ENCODE measurements around the gene ADGRG6. TPM values are rescaled to one million over a fixed set of nuclear protein-coding genes. Genes with fewer than 3 reads are reported as not detected.

ADGRG6 gene
- total and polyA plus RNA-seq, 9 of the 15 experiments (the other 6 are each of a cell fraction or from before 2014, with no cell fraction given) = under 0.01 to 0.11 (median 0.05) TPM; not detected in 5

DNA sequence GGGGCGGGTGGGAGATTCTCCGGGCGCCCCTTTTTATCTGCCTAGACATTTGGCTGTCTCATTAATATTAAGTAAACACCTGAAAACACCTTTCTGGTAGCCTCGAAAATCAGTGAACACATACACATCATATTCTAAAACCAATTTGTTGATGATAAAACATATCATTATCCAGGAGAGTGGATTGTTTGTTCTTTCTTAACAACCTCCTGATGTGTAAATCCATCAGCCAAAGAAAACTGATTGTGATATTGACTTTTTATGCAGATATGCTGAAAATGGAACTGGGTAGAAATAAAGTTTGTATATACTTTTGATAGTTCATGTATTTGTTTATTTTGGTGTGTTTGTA lies 75.7 kb downstream of the ADGRG6 start:
- Histone ChIP-seq H3K4me1 (replicated peaks in 1 of 2; ENCODE audit: control insufficient read depth in 2 of 2, insufficient read depth in 2 of 2, low read length in 2 of 2) (no peaks in the 10 kb centered on the region; a peak in 1 of 5 replicates), H4K20me1 (replicated peaks; ENCODE audit: control insufficient read depth, insufficient read depth, low read length) (no peaks in the 10 kb centered on the region), H3K27me3 (ENCODE audit: control insufficient read depth in 2 of 2, insufficient read depth in 2 of 2, low read length in 2 of 2) (no peaks in the 10 kb centered on the region), H3K4me3 (no peak overlapping the region), H2AFZ (ENCODE audit: low read depth, low read length) (no peak overlapping the region), H3K36me3 (ENCODE audit: control insufficient read depth, insufficient read depth, low read length) (no peaks in the 10 kb centered on the region), H3K27ac (ENCODE audit: extremely low read depth, low read depth, low read length) (no peak overlapping the region), H3K9me3 (replicated peaks; ENCODE audit: control insufficient read depth, insufficient read depth, low read depth, low read length) (no peaks in the 10 kb centered on the region), H3K9me1 (ENCODE audit: control insufficient read depth, insufficient read depth, low read length) (no peaks in the 10 kb centered on the region), H3K79me2 (ENCODE audit: control insufficient read depth, insufficient read depth, low read length) (no peaks in the 10 kb centered on the region), H3K4me2 (ENCODE audit: insufficient read depth, low read length) (no peak overlapping the region), H3K9ac (ENCODE audit: insufficient read depth in 1 of 2, low read depth in 2 of 2, low read length in 2 of 2) (no peak overlapping the region)
- BruUV-seq (replicated peaks) = no TSS peak
- FAIRE-seq (no peak), ATAC-seq (no peak), DNase-seq (ENCODE audit: extremely low read depth in 1 of 4, low spot score in 3 of 4) (no peak)
- CTCF ChIA-PET (ENCODE audit: low intra/inter-chr PET ratio) = no interaction called here
- TF ChIP-seq SRSF1 (IDR thresholded peaks at IDR 0.05; ENCODE audit: low read depth, low read length) = no peak
- no peak for TF ChIP-seq XRCC5 (IDR thresholded peaks at IDR 0.05; ENCODE audit: low read depth, low read length)
- no peak for TF ChIP-seq PML (IDR thresholded peaks at IDR 0.05; ENCODE audit: low read length)
- no peak for TF ChIP-seq ZFP36 (IDR thresholded peaks at IDR 0.05; ENCODE audit: low read depth, low read length, partially characterized antibody)
- no peak for TF ChIP-seq BCOR (IDR thresholded peaks at IDR 0.05)
- TF ChIP-seq CEBPG (CRISPR knock-in tag; IDR thresholded peaks at IDR 0.05) = no peak
- no peak for TF ChIP-seq CEBPG (tag; conservative IDR thresholded peaks at IDR 0.05 in 1 of 2, IDR thresholded peaks at IDR 0.05 in 1 of 2)
- no peak for TF ChIP-seq HEY1 (CRISPR knock-in tag; IDR thresholded peaks at IDR 0.05; ENCODE audit: borderline replicate concordance)
- TF ChIP-seq, protein P1, sequence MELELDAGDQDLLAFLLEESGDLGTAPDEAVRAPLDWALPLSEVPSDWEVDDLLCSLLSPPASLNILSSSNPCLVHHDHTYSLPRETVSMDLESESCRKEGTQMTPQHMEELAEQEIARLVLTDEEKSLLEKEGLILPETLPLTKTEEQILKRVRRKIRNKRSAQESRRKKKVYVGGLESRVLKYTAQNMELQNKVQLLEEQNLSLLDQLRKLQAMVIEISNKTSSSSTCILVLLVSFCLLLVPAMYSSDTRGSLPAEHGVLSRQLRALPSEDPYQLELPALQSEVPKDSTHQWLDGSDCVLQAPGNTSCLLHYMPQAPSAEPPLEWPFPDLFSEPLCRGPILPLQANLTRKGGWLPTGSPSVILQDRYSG (tag; conservative IDR thresholded peaks at IDR 0.05; ENCODE audit: low read depth) = no peak
- intact Hi-C loops (cut with micrococcal nuclease) = no loop called here
- POLR2A ChIA-PET = no interaction called here
- in situ Hi-C loops (cut with MboI) = no loop called here
- whole genome bisulfite sequencing (ENCODE audit: insufficient coverage, low coverage, missing lambda C conversion rate) = 0% methylated on average over 4 of the region's 4 CpGs
